ENCODE measurements around the gene RIMS3.
"Not testable (repeated sequence)": the region's sequence is repeated elsewhere in the genome, so short reads cannot be mapped to it uniquely, and the experiment has no call there.

RIMS3 gene

GRCh38 chr1:40704817-40705733 lies 39.6 kb upstream of the RIMS3 start:
- H3K27me3 ChIP-seq (ENCODE audit: control insufficient read depth, insufficient read depth, low read length, poor library complexity, severe bottlenecking): no peaks in the 10 kb centered on the region
- no peaks in the 10 kb centered on the region for H3K9me3 ChIP-seq (ENCODE audit: control insufficient read depth, low read length)
- no peak overlapping the region for H3K4me3 ChIP-seq (ENCODE audit: insufficient read depth, low read depth, low read length)
- H3K4me1 ChIP-seq (ENCODE audit: control insufficient read depth, insufficient read depth, low read length): no peaks in the 10 kb centered on the region
- no peak overlapping the region for H3K27ac ChIP-seq (ENCODE audit: insufficient read depth, low read depth, low read length, poor library complexity, severe bottlenecking)
- H3K36me3 ChIP-seq (ENCODE audit: control insufficient read depth, insufficient read depth, low read length): no peaks in the 10 kb centered on the region
- WGBS, 2 experiments: 81 to 88% methylated on average over 1 to 3 of the region's 3 CpGs

GRCh38 chr1:40703316-40703715 lies 37.8 kb upstream of the RIMS3 start:
- Histone ChIP-seq H3K27me3 (ENCODE audit: control insufficient read depth, insufficient read depth, low read length, poor library complexity, severe bottlenecking) (no peaks in the 10 kb centered on the region), H3K4me3 (ENCODE audit: insufficient read depth, low read depth, low read length) (no peak overlapping the region), H3K36me3 (ENCODE audit: control insufficient read depth, insufficient read depth, low read length) (no peaks in the 10 kb centered on the region), H3K9me3 (ENCODE audit: control insufficient read depth, low read length) (no peaks in the 10 kb centered on the region), H3K4me1 (ENCODE audit: control insufficient read depth, insufficient read depth, low read length) (no peaks in the 10 kb centered on the region), H3K27ac (ENCODE audit: insufficient read depth, low read depth, low read length, poor library complexity, severe bottlenecking) (no peak overlapping the region)
- 93 to 99% methylated on average over 3 of the region's 3 CpGs for WGBS, 2 experiments

- not testable (repeated sequence) for H3K4me3 ChIP-seq (ENCODE audit: insufficient read depth, low read depth, low read length); H3K9me3 ChIP-seq (ENCODE audit: control insufficient read depth, low read length); H3K36me3 ChIP-seq (ENCODE audit: control insufficient read depth, insufficient read depth, low read length); H3K27me3 ChIP-seq (ENCODE audit: control insufficient read depth, insufficient read depth, low read length, poor library complexity, severe bottlenecking); H3K27ac ChIP-seq (ENCODE audit: insufficient read depth, low read depth, low read length, poor library complexity, severe bottlenecking); H3K4me1 ChIP-seq (ENCODE audit: control insufficient read depth, insufficient read depth, low read length)
- 90 to 95% methylated on average over 9 of the region's 9 CpGs for WGBS, 2 experiments
Measured at GRCh38 chr1:40702810-40703209, 37.3 kb upstream of the RIMS3 start.

- WGBS, 2 experiments: 97 to 98% methylated on average over 3 of the region's 3 CpGs
- no peaks in the 10 kb centered on the region for H3K4me1 ChIP-seq (ENCODE audit: control insufficient read depth, insufficient read depth, low read length)
- H3K27me3 ChIP-seq (ENCODE audit: control insufficient read depth, insufficient read depth, low read length, poor library complexity, severe bottlenecking): no peaks in the 10 kb centered on the region
- no peak overlapping the region for H3K27ac ChIP-seq (ENCODE audit: insufficient read depth, low read depth, low read length, poor library complexity, severe bottlenecking)
- H3K4me3 ChIP-seq (ENCODE audit: insufficient read depth, low read depth, low read length): no peak overlapping the region
- no peaks in the 10 kb centered on the region for H3K36me3 ChIP-seq (ENCODE audit: control insufficient read depth, insufficient read depth, low read length)
- H3K9me3 ChIP-seq (ENCODE audit: control insufficient read depth, low read length): no peaks in the 10 kb centered on the region
Measured at GRCh38 chr1:40701684-40702083, 36.2 kb upstream of the RIMS3 start.

GRCh38 chr1:40699787-40700186 lies 34.3 kb upstream of the RIMS3 start:
- Histone ChIP-seq H3K4me3 (ENCODE audit: insufficient read depth, low read depth, low read length) (no peak overlapping the region), H3K27me3 (ENCODE audit: control insufficient read depth, insufficient read depth, low read length, poor library complexity, severe bottlenecking) (no peaks in the 10 kb centered on the region), H3K36me3 (ENCODE audit: control insufficient read depth, insufficient read depth, low read length) (no peaks in the 10 kb centered on the region), H3K4me1 (ENCODE audit: control insufficient read depth, insufficient read depth, low read length) (no peaks in the 10 kb centered on the region), H3K27ac (ENCODE audit: insufficient read depth, low read depth, low read length, poor library complexity, severe bottlenecking) (no peak overlapping the region), H3K9me3 (ENCODE audit: control insufficient read depth, low read length) (no peaks in the 10 kb centered on the region)
- WGBS, 2 experiments: 94 to 97% methylated on average over 6 of the region's 6 CpGs

- H3K4me1 ChIP-seq (ENCODE audit: control insufficient read depth, insufficient read depth, low read length): peaks cover 7% of the 10 kb centered on the region
- H3K27me3 ChIP-seq (ENCODE audit: control insufficient read depth, insufficient read depth, low read length, poor library complexity, severe bottlenecking): no peaks in the 10 kb centered on the region
- no peaks in the 10 kb centered on the region for H3K9me3 ChIP-seq (ENCODE audit: control insufficient read depth, low read length)
- H3K27ac ChIP-seq (ENCODE audit: insufficient read depth, low read depth, low read length, poor library complexity, severe bottlenecking): no peak overlapping the region
- 89 to 96% methylated on average over 3 to 5 of the region's 5 CpGs for WGBS, 2 experiments
- no peaks in the 10 kb centered on the region for H3K36me3 ChIP-seq (ENCODE audit: control insufficient read depth, insufficient read depth, low read length)
- no peak overlapping the region for H3K4me3 ChIP-seq (ENCODE audit: insufficient read depth, low read depth, low read length)
Measured at GRCh38 chr1:40697436-40697835, 32.0 kb upstream of the RIMS3 start.

- Histone ChIP-seq H3K4me3 (ENCODE audit: insufficient read depth, low read depth, low read length) (no peak overlapping the region), H3K4me1 (ENCODE audit: control insufficient read depth, insufficient read depth, low read length) (peaks cover 7% of the 10 kb centered on the region), H3K27ac (ENCODE audit: insufficient read depth, low read depth, low read length, poor library complexity, severe bottlenecking) (no peak overlapping the region), H3K36me3 (ENCODE audit: control insufficient read depth, insufficient read depth, low read length) (no peaks in the 10 kb centered on the region), H3K9me3 (ENCODE audit: control insufficient read depth, low read length) (no peaks in the 10 kb centered on the region), H3K27me3 (ENCODE audit: control insufficient read depth, insufficient read depth, low read length, poor library complexity, severe bottlenecking) (no peaks in the 10 kb centered on the region)
- 92 to 94% methylated on average over 4 of the region's 4 CpGs for WGBS, 2 experiments
Measured at GRCh38 chr1:40696294-40696693, 30.8 kb upstream of the RIMS3 start.

GRCh38 chr1:40694353-40694874 lies 28.9 kb upstream of the RIMS3 start:
- Histone ChIP-seq H3K4me3 (ENCODE audit: insufficient read depth, low read depth, low read length) (no peak overlapping the region), H3K9me3 (ENCODE audit: control insufficient read depth, low read length) (no peaks in the 10 kb centered on the region), H3K27me3 (ENCODE audit: control insufficient read depth, insufficient read depth, low read length, poor library complexity, severe bottlenecking) (no peaks in the 10 kb centered on the region), H3K36me3 (ENCODE audit: control insufficient read depth, insufficient read depth, low read length) (no peaks in the 10 kb centered on the region), H3K4me1 (ENCODE audit: control insufficient read depth, insufficient read depth, low read length) (peaks cover 17% of the 10 kb centered on the region), H3K27ac (ENCODE audit: insufficient read depth, low read depth, low read length, poor library complexity, severe bottlenecking) (no peak overlapping the region)
- WGBS, 2 experiments: 87 to 91% methylated on average over 1 to 2 of the region's 2 CpGs

- Histone ChIP-seq H3K4me1 (ENCODE audit: control insufficient read depth, insufficient read depth, low read length) (peaks cover 17% of the 10 kb centered on the region), H3K27me3 (ENCODE audit: control insufficient read depth, insufficient read depth, low read length, poor library complexity, severe bottlenecking) (no peaks in the 10 kb centered on the region), H3K9me3 (ENCODE audit: control insufficient read depth, low read length) (no peaks in the 10 kb centered on the region), H3K4me3 (ENCODE audit: insufficient read depth, low read depth, low read length) (no peak overlapping the region), H3K36me3 (ENCODE audit: control insufficient read depth, insufficient read depth, low read length) (no peaks in the 10 kb centered on the region), H3K27ac (ENCODE audit: insufficient read depth, low read depth, low read length, poor library complexity, severe bottlenecking) (no peak overlapping the region)
- WGBS, 2 experiments: 96 to 97% methylated on average over 1 of the region's 1 CpG
Measured at GRCh38 chr1:40693425-40693824, 27.9 kb upstream of the RIMS3 start.

- Histone ChIP-seq H3K36me3 (ENCODE audit: control insufficient read depth, insufficient read depth, low read length) (peaks cover under 1% of the 10 kb centered on the region), H3K4me1 (ENCODE audit: control insufficient read depth, insufficient read depth, low read length) (peaks cover 17% of the 10 kb centered on the region), H3K9me3 (ENCODE audit: control insufficient read depth, low read length) (no peaks in the 10 kb centered on the region), H3K27me3 (ENCODE audit: control insufficient read depth, insufficient read depth, low read length, poor library complexity, severe bottlenecking) (no peaks in the 10 kb centered on the region), H3K27ac (ENCODE audit: insufficient read depth, low read depth, low read length, poor library complexity, severe bottlenecking) (peak overlapping the region; percentile 100), H3K4me3 (ENCODE audit: insufficient read depth, low read depth, low read length) (peak overlapping the region; percentile 84)
- 6 to 9% methylated on average over 9 of the region's 9 CpGs for WGBS, 2 experiments
Measured at GRCh38 chr1:40692429-40692895, 27.0 kb upstream of the RIMS3 start.
